Measurements from ENCODE around the gene CCNF. TPM values are rescaled to one million over a fixed set of nuclear protein-coding genes. Genes with fewer than 3 reads are reported as not detected.
A peak's percentile ranks its signal among the peaks of the same experiment; 100 is the strongest.

The CCNF gene
- total and polyA plus RNA-seq, 2 of the 8 experiments (the other 6 are each of a cell fraction or from before 2014, with no cell fraction given) = 15.4 to 54.3 TPM

- TF ChIP-seq, protein P1, sequence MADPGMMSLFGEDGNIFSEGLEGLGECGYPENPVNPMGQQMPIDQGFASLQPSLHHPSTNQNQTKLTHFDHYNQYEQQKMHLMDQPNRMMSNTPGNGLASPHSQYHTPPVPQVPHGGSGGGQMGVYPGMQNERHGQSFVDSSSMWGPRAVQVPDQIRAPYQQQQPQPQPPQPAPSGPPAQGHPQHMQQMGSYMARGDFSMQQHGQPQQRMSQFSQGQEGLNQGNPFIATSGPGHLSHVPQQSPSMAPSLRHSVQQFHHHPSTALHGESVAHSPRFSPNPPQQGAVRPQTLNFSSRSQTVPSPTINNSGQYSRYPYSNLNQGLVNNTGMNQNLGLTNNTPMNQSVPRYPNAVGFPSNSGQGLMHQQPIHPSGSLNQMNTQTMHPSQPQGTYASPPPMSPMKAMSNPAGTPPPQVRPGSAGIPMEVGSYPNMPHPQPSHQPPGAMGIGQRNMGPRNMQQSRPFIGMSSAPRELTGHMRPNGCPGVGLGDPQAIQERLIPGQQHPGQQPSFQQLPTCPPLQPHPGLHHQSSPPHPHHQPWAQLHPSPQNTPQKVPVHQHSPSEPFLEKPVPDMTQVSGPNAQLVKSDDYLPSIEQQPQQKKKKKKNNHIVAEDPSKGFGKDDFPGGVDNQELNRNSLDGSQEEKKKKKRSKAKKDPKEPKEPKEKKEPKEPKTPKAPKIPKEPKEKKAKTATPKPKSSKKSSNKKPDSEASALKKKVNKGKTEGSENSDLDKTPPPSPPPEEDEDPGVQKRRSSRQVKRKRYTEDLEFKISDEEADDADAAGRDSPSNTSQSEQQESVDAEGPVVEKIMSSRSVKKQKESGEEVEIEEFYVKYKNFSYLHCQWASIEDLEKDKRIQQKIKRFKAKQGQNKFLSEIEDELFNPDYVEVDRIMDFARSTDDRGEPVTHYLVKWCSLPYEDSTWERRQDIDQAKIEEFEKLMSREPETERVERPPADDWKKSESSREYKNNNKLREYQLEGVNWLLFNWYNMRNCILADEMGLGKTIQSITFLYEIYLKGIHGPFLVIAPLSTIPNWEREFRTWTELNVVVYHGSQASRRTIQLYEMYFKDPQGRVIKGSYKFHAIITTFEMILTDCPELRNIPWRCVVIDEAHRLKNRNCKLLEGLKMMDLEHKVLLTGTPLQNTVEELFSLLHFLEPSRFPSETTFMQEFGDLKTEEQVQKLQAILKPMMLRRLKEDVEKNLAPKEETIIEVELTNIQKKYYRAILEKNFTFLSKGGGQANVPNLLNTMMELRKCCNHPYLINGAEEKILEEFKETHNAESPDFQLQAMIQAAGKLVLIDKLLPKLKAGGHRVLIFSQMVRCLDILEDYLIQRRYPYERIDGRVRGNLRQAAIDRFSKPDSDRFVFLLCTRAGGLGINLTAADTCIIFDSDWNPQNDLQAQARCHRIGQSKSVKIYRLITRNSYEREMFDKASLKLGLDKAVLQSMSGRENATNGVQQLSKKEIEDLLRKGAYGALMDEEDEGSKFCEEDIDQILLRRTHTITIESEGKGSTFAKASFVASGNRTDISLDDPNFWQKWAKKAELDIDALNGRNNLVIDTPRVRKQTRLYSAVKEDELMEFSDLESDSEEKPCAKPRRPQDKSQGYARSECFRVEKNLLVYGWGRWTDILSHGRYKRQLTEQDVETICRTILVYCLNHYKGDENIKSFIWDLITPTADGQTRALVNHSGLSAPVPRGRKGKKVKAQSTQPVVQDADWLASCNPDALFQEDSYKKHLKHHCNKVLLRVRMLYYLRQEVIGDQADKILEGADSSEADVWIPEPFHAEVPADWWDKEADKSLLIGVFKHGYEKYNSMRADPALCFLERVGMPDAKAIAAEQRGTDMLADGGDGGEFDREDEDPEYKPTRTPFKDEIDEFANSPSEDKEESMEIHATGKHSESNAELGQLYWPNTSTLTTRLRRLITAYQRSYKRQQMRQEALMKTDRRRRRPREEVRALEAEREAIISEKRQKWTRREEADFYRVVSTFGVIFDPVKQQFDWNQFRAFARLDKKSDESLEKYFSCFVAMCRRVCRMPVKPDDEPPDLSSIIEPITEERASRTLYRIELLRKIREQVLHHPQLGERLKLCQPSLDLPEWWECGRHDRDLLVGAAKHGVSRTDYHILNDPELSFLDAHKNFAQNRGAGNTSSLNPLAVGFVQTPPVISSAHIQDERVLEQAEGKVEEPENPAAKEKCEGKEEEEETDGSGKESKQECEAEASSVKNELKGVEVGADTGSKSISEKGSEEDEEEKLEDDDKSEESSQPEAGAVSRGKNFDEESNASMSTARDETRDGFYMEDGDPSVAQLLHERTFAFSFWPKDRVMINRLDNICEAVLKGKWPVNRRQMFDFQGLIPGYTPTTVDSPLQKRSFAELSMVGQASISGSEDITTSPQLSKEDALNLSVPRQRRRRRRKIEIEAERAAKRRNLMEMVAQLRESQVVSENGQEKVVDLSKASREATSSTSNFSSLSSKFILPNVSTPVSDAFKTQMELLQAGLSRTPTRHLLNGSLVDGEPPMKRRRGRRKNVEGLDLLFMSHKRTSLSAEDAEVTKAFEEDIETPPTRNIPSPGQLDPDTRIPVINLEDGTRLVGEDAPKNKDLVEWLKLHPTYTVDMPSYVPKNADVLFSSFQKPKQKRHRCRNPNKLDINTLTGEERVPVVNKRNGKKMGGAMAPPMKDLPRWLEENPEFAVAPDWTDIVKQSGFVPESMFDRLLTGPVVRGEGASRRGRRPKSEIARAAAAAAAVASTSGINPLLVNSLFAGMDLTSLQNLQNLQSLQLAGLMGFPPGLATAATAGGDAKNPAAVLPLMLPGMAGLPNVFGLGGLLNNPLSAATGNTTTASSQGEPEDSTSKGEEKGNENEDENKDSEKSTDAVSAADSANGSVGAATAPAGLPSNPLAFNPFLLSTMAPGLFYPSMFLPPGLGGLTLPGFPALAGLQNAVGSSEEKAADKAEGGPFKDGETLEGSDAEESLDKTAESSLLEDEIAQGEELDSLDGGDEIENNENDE (IDR thresholded peaks at IDR 0.05; ENCODE audit: insufficient replicate concordance, low read length) = no peak
- TF ChIP-seq SP1 (IDR thresholded peaks at IDR 0.05; ENCODE audit: low read depth, low read length) = peak; percentile 51; the same call in 1 of the 2 replicates
- no peak for TF ChIP-seq CBX8 (IDR thresholded peaks at IDR 0.05; ENCODE audit: borderline replicate concordance, low read depth, low read length)
- no peak for TF ChIP-seq EZH2 (IDR thresholded peaks at IDR 0.05; ENCODE audit: low read depth, low read length, severe bottlenecking)
- TF ChIP-seq CHD1 (IDR thresholded peaks at IDR 0.05; ENCODE audit: low read depth, low read length) = no peak
- no peak; the same call in 1 of the 2 replicates for TF ChIP-seq POLR2AphosphoS5 (IDR thresholded peaks at IDR 0.05; ENCODE audit: low read depth, low read length)
- TF ChIP-seq ASH2L (IDR thresholded peaks at IDR 0.05; ENCODE audit: low read length) = no peak
- no peak for TF ChIP-seq GABPA (IDR thresholded peaks at IDR 0.05; ENCODE audit: borderline replicate concordance, insufficient read depth, low read length)
- TF ChIP-seq BACH1 (IDR thresholded peaks at IDR 0.05; ENCODE audit: low read length) = no peak
- TF ChIP-seq CEBPB (IDR thresholded peaks at IDR 0.05; ENCODE audit: low read depth, low read length) = no peak
- no peak for TF ChIP-seq EP300 (IDR thresholded peaks at IDR 0.05; ENCODE audit: borderline replicate concordance in 1 of 2, low read depth in 2 of 2, low read length in 2 of 2)
Measured at GRCh38 chr16:2459647-2460390, 30.6 kb downstream of the CCNF start, which contains the start of gene TEDC2 (continued).
